ENCODE data around the gene PSD.

The PSD gene

GRCh38 chr10:102404361-102405107 lies 14.1 kb downstream of the PSD start:
- DNase-seq (ENCODE audit: low read depth in 2 of 2) = no peak

GRCh38 chr10:102403115-102403514 lies 15.5 kb downstream of the PSD start:
- DNase-seq (ENCODE audit: low read depth in 2 of 2) = no peak

- no peak for DNase-seq (ENCODE audit: low read depth in 2 of 2)
These were observed 16.1 kb downstream of the PSD start for GRCh38 chr10:102402512-102402896.

GRCh38 chr10:102401735-102402511 lies 16.7 kb downstream of the PSD start:
- no peak for DNase-seq (ENCODE audit: low read depth in 2 of 2)

- no peak for DNase-seq (ENCODE audit: low read depth in 2 of 2)
These were observed 17.3 kb downstream of the PSD start for GRCh38 chr10:102401342-102401654.

- DNase-seq (ENCODE audit: low read depth in 2 of 2) = no peak
These were observed 17.8 kb downstream of the PSD start for GRCh38 chr10:102400598-102401341.

GRCh38 chr10:102400076-102400475 lies 18.5 kb downstream of the PSD start:
- DNase-seq (ENCODE audit: low read depth in 2 of 2) = no peak

GRCh38 chr10:102399217-102400021 lies 19.2 kb downstream of the PSD start:
- peak; percentile 74 to 78 for DNase-seq (ENCODE audit: low read depth in 2 of 2)

- no peak for DNase-seq (ENCODE audit: low read depth in 2 of 2)
These were observed 20.2 kb downstream of the PSD start for GRCh38 chr10:102398172-102399020.

- DNase-seq (ENCODE audit: low read depth in 2 of 2) = no peak
These were observed 21.1 kb downstream of the PSD start for GRCh38 chr10:102397222-102398171.

GRCh38 chr10:102396730-102397151 lies 21.8 kb downstream of the PSD start:
- no peak for DNase-seq (ENCODE audit: low read depth in 2 of 2)

- no peak for DNase-seq (ENCODE audit: low read depth in 2 of 2)
These were observed 22.3 kb downstream of the PSD start for GRCh38 chr10:102396317-102396650.

- peak; percentile 84 to 89 for DNase-seq (ENCODE audit: low read depth in 2 of 2)
These were observed 22.9 kb downstream of the PSD start, which contains the start of gene NFKB2 for GRCh38 chr10:102395400-102396316. Gene NFKB2 (plus strand): TSS chr10:102395705. CDS start chr10:102395960, 255 bp downstream.

GRCh38 chr10:102394801-102395399 lies 23.7 kb downstream of the PSD start:
- no peak for DNase-seq (ENCODE audit: low read depth in 2 of 2)

- peak; percentile 98 for DNase-seq (ENCODE audit: low read depth in 2 of 2)
These were observed 24.3 kb downstream of the PSD start for GRCh38 chr10:102394079-102394800.

- no peak for DNase-seq (ENCODE audit: low read depth in 2 of 2)
These were observed 25.0 kb downstream of the PSD start for GRCh38 chr10:102393411-102394078.

- no peak for DNase-seq (ENCODE audit: low read depth in 2 of 2)
These were observed 26.3 kb downstream of the PSD start for GRCh38 chr10:102392306-102392705.
